HepG2 (cell line): ENCODE results near the gene CD300LG.

Experiments
- ARID3A ChIP-seq: IDR thresholded peaks from 2 replicates; pipeline ENCODE4 v1.6.1; 2012; ENCODE audit warnings: low read depth, low read length, improper control_type of control experiment
- CEBPB ChIP-seq: IDR thresholded peaks from 2 replicates; pipeline ENCODE4 v1.6.1; 2011; ENCODE audit warnings: low read depth, low read length, improper control_type of control experiment, borderline replicate concordance
- ELK4 ChIP-seq: sonication (generic); formaldehyde crosslinking; IDR thresholded peaks from 2 replicates; pipeline ENCODE4 v1.9.0; 2021; ENCODE audit warnings: missing genetic modification reagents, borderline replicate concordance
- EP300 ChIP-seq, 3 experiments: sonication (generic) in 1 of 3; formaldehyde crosslinking in 1 of 3; IDR thresholded peaks; 2 replicates each; pipeline versions ENCODE4 v1.5.1 to v1.6.1; 2011 to 2020; ENCODE audit warnings: low read depth in 2 of 3, low read length in 2 of 3, borderline replicate concordance in 1 of 3, improper control_type of control experiment in 1 of 3, mild to moderate bottlenecking in 1 of 3, missing genetic modification reagents in 1 of 3, moderate library complexity in 1 of 3
- SRF ChIP-seq: IDR thresholded peaks from 2 replicates; pipeline ENCODE4 v1.6.1; 2011; ENCODE audit warnings: mild to moderate bottlenecking, low read depth, low read length, moderate library complexity
- THRA ChIP-seq: sonication (generic); formaldehyde crosslinking; IDR thresholded peaks from 2 replicates; pipeline ENCODE4 v1.4.0; 2020; ENCODE audit warnings: missing genetic modification reagents, borderline replicate concordance
- USF2 ChIP-seq, 2 experiments: sonication (generic) in 1 of 2; formaldehyde crosslinking in 1 of 2; IDR thresholded peaks; 2 replicates each; pipeline versions ENCODE4 v1.5.1 to v1.6.1; 2011 to 2020; ENCODE audit warnings: borderline replicate concordance in 1 of 2, low read depth in 1 of 2, low read length in 1 of 2, mild to moderate bottlenecking in 1 of 2, missing genetic modification reagents in 1 of 2, moderate library complexity in 1 of 2
- ZNF230 ChIP-seq: sonication (generic); formaldehyde crosslinking; IDR thresholded peaks from 2 replicates; pipeline ENCODE4 v1.4.0; 2020; ENCODE audit warnings: mild to moderate bottlenecking, missing genetic modification reagents
- ZNF616 ChIP-seq: sonication (generic); formaldehyde crosslinking; IDR thresholded peaks from 2 replicates; pipeline ENCODE4 v1.5.0; 2020; ENCODE audit warnings: low read depth, mild to moderate bottlenecking, missing genetic modification reagents
- ZNF766 ChIP-seq: sonication (generic); formaldehyde crosslinking; IDR thresholded peaks from 2 replicates; pipeline ENCODE4 v1.5.0; 2020; ENCODE audit warnings: missing genetic modification reagents, borderline replicate concordance

- TF ChIP-seq THRA (no peak), SRF (no peak), ZNF230 (CRISPR knock-in tag) (no peak), ZNF766 (CRISPR knock-in tag) (no peak), ZNF616 (CRISPR knock-in tag) (no peak), USF2 (IDR thresholded peaks at IDR 0.05; ENCODE audit: low read depth, low read length) (no peak), USF2 (CRISPR knock-in tag; IDR thresholded peaks at IDR 0.05; ENCODE audit: borderline replicate concordance) (no peak), EP300 (IDR thresholded peaks at IDR 0.05; ENCODE audit: low read depth in 2 of 2, low read length in 2 of 2) (no peak), EP300 (CRISPR knock-in tag; IDR thresholded peaks at IDR 0.05; ENCODE audit: borderline replicate concordance) (no peak), ELK4 (CRISPR knock-in tag) (no peak), ARID3A (no peak), CEBPB (no peak)
Measured at GRCh38 chr17:43873091-43873490, 26.1 kb downstream of the CD300LG start.
